DND-41 (cell line): ENCODE measurements around the gene CBX7.

ENCODE experiments used
- ATAC-seq: fragments of 200-7000 bp; cut with Tn5 transposase; 3 replicates; pipeline ENCODE4 v1.9.1; 2021; ENCODE audit warnings: low read depth; ENCODE audit not compliant: insufficient read depth
- DNase-seq: peaks from one replicate; pipeline ENCODE4 v3.0.0-alpha.2; 2020
- H2AFZ ChIP-seq: 2 replicates; pipeline ENCODE4 v1.6.0; 2012; ENCODE audit warnings: low read depth, low read length
- H3K27ac ChIP-seq: 2 replicates; pipeline ENCODE4 v1.5.1; 2012; ENCODE audit warnings: low read length, inconsistent platforms
- H3K27me3 ChIP-seq: fragments of 200-600 bp; sonication (generic); 2 replicates; pipeline ENCODE4 v1.6.0; 2012; ENCODE audit warnings: low read length, mild to moderate bottlenecking, inconsistent platforms; ENCODE audit not compliant: insufficient read depth, poor library complexity
- H3K36me3 ChIP-seq: 2 replicates; pipeline ENCODE4 v1.5.1; 2012; ENCODE audit warnings: low read length, inconsistent platforms; ENCODE audit not compliant: insufficient read depth
- H3K4me1 ChIP-seq: 2 replicates; pipeline ENCODE4 v1.5.1; 2012; ENCODE audit warnings: mild to moderate bottlenecking, low read length; ENCODE audit not compliant: insufficient read depth
- H3K4me2 ChIP-seq: 2 replicates; pipeline ENCODE4 v1.6.0; 2012; ENCODE audit warnings: mild to moderate bottlenecking, moderate library complexity, low read length, inconsistent platforms; ENCODE audit not compliant: insufficient read depth
- H3K4me3 ChIP-seq, 2 experiments: fragments of 200-600 bp in 1 of 2; shearing (Covaris generic) in 1 of 2; 2 replicates each; pipeline ENCODE4 v1.5.1; 2012 to 2016; ENCODE audit warnings: inconsistent platforms in 2 of 2, low read length in 2 of 2, mild to moderate bottlenecking in 2 of 2, low read depth in 1 of 2, moderate library complexity in 1 of 2
- H3K79me2 ChIP-seq: 2 replicates; pipeline ENCODE4 v1.6.0; 2012; ENCODE audit warnings: low read length, inconsistent platforms; ENCODE audit not compliant: insufficient read depth
- H3K9ac ChIP-seq: 2 replicates; pipeline ENCODE4 v1.6.0; 2012; ENCODE audit warnings: low read depth, mild to moderate bottlenecking, inconsistent platforms, low read length, moderate library complexity
- H3K9me3 ChIP-seq: 2 replicates; pipeline ENCODE4 v1.5.1; 2012; ENCODE audit warnings: low read length, moderate library complexity, mild to moderate bottlenecking, inconsistent platforms; ENCODE audit not compliant: insufficient read depth, severe bottlenecking
- H4K20me1 ChIP-seq: 2 replicates; pipeline ENCODE4 v1.6.0; 2012; ENCODE audit warnings: low read length; ENCODE audit not compliant: insufficient read depth
- EZH2 ChIP-seq: IDR thresholded peaks from 3 replicates; pipeline ENCODE4 v1.6.1; 2012; ENCODE audit warnings: borderline replicate concordance, low read depth, mild to moderate bottlenecking, moderate library complexity, low read length, inconsistent platforms; ENCODE audit not compliant: severe bottlenecking
- TF ChIP-seq, protein P1 (sequence below): IDR thresholded peaks from 2 replicates; pipeline ENCODE4 v1.5.1; 2012; ENCODE audit warnings: borderline replicate concordance, low read length, moderate library complexity, mild to moderate bottlenecking; ENCODE audit not compliant: poor library complexity, severe bottlenecking; ENCODE audit errors: extremely low read depth

The CBX7 gene

DNA sequence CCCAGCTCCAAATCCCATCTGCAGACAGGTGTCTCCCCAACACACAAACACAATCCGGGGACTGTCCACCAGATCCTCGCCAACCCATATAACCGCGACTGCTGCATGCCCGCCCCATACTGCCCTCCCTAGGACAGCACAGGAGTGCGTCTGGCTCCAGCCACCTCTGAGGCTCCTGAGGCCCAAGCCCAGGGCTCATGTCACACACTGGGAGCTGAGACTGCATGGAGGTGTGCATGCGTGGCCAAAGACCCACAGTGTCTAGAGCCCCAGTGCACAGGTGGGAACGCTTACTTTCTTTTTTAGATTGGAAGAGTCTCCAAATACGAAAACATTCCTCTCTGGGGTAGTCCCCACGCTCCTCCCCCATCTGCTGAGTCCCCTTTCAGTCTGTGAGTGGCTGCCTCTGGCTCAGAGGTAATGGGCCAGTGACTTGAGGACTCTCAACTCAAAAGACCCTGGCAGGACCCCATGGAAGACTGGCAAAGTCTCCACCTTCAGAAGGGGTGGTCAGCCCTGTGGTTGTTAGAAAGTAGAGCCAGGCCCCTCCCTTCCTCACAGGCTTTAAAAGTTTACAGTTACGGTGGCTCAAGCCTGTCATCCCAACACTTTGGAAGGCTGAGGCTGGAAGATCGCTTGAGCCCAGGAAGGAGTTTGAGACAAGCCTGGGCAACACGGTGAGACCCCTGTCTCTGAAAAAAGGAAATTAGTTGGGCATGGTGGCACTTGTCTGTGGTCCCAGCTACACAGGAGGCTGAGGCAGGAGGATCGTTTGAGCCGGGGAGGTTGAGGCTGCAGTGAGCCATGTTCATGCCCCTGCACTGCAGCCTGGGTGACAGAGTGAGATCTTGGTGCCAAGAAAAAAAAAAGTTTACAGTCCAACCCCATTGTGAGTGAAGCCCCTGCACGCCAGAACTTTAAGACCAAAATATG, 2.3 kb downstream of the CBX7 start:
- no peak for DNase-seq
- Histone ChIP-seq H3K79me2 (peaks cover 16% of the 10 kb centered on the region; the same call in 1 of the 2 replicates), H3K27ac (0 out of 2 replicates have a peak overlapping the region, but pooled peaks have one; percentile 39), H2AFZ (no peak overlapping the region), H3K27me3 (peaks cover 6% of the 10 kb centered on the region), H3K4me3 (no peak overlapping the region), H3K4me2 (peak overlapping the region; percentile 99; the same call in 1 of the 2 replicates), H3K4me1 (peaks cover 42% of the 10 kb centered on the region), H3K9me3 (no peaks in the 10 kb centered on the region), H3K9ac (peak overlapping the region; percentile 80; the same call in 1 of the 2 replicates), H4K20me1 (peaks cover 4% of the 10 kb centered on the region; the same call in 1 of the 2 replicates), H3K36me3 (peaks cover 21% of the 10 kb centered on the region)
- TF ChIP-seq, protein P1, sequence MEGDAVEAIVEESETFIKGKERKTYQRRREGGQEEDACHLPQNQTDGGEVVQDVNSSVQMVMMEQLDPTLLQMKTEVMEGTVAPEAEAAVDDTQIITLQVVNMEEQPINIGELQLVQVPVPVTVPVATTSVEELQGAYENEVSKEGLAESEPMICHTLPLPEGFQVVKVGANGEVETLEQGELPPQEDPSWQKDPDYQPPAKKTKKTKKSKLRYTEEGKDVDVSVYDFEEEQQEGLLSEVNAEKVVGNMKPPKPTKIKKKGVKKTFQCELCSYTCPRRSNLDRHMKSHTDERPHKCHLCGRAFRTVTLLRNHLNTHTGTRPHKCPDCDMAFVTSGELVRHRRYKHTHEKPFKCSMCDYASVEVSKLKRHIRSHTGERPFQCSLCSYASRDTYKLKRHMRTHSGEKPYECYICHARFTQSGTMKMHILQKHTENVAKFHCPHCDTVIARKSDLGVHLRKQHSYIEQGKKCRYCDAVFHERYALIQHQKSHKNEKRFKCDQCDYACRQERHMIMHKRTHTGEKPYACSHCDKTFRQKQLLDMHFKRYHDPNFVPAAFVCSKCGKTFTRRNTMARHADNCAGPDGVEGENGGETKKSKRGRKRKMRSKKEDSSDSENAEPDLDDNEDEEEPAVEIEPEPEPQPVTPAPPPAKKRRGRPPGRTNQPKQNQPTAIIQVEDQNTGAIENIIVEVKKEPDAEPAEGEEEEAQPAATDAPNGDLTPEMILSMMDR = no peak
- TF ChIP-seq EZH2 = no peak
- ATAC-seq = no peak

DNA sequence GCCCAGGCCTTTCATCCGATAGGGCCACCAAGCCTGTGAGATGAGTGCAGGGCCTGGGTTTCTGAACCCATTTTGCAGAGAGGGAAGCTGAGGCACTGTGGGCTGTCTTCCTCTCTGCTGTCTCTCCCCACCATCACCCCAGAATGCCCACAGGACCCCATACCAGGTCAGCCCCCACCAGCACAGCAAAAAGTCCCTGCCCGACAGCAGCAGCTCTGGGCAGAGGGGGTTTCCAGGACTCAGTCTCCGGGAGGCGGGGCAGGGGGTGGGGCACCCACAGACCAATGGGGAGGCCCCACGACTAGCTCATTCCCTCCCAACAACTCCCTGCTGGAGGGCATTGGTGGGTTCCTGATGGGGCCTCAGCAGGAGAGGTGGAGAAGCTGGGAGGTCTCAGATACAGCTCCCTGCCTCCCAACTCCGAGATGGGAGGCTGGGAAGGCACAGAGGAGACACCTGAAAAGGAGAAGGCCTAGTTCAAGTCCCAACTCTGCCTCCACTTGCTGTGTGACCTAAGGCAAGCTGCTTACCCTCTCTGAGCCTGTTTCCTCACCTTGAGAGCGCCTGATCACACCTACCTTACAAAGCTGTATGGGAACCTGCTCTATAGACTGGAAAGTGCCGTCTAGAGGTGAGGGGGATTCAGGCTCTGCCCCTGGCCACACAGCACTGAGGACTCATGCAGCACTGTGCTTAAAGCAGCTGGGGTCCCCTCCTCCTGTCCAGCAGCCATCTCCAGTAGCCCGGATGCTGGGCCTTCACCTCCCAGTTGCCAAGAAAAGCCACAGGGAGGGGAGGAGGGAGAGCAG, 3.5 kb downstream of the CBX7 start:
- Histone ChIP-seq H3K79me2 (peaks cover 16% of the 10 kb centered on the region; the same call in 1 of the 2 replicates), H2AFZ (no peak overlapping the region), H3K4me3 (no peak overlapping the region), H3K9me3 (no peaks in the 10 kb centered on the region), H4K20me1 (peaks cover 4% of the 10 kb centered on the region; the same call in 1 of the 2 replicates), H3K4me2 (no peak overlapping the region), H3K36me3 (peaks cover 21% of the 10 kb centered on the region), H3K27ac (no peak overlapping the region), H3K27me3 (no peaks in the 10 kb centered on the region), H3K4me1 (peaks cover 54% of the 10 kb centered on the region), H3K9ac (no peak overlapping the region)
- no peak for TF ChIP-seq EZH2
- TF ChIP-seq, protein P1 = no peak
- DNase-seq = peak; percentile 41
- ATAC-seq = no peak

DNA sequence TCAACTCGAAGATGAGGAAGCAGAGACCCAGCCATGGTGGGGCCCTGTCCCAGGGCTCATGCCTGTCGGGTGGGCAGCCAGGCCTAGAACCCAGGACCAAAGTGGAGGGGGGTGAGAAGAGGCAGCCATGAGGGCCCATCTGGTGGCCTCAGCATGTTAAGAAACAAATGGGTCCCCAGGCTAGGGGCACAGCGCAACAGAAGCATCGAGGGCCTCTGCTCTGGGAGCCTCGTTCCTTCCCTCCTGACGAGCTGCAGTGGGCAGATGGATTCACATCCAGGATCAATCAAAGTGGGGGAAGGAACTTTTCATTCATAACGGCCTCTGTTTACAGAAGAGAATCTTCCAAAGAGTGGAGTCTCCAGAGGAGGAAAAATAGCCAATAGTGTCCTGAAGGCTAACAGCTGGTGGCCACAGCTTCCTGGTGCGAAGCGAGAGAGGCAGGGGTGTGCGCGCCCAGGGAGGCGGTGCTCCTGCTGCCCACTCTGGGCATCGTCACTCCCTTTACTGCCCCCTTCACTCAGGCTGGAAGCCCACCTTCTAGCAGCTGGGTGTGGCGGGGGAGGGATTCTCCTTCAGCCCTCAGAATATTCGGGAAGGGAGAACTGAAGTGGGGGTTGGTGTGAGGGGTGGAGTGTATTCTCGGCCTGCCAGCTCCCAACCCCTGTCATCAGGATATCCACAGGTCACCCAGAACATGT, 4.3 kb downstream of the CBX7 start:
- H3K27ac ChIP-seq = no peak overlapping the region
- no peak overlapping the region for H2AFZ ChIP-seq
- DNase-seq (no peak), ATAC-seq (no peak)
- H3K4me3 ChIP-seq = no peak overlapping the region
- H3K4me1 ChIP-seq = peaks cover 53% of the 10 kb centered on the region
- peaks cover 4% of the 10 kb centered on the region; the same call in 1 of the 2 replicates for H4K20me1 ChIP-seq
- peaks cover 21% of the 10 kb centered on the region for H3K36me3 ChIP-seq
- peaks cover 16% of the 10 kb centered on the region; the same call in 1 of the 2 replicates for H3K79me2 ChIP-seq
- no peaks in the 10 kb centered on the region for H3K9me3 ChIP-seq
- H3K4me2 ChIP-seq = no peak overlapping the region
- no peaks in the 10 kb centered on the region for H3K27me3 ChIP-seq
- no peak overlapping the region for H3K9ac ChIP-seq
- TF ChIP-seq, protein P1 = no peak
- no peak for TF ChIP-seq EZH2
